Activated T-cell treated with anti-CD3 and anti-CD28 coated beads, Interleukin-2, amount 50 U/mL, for 1 hour (primary cell): Measurements from ENCODE around the gene KDM4B.
"Not testable (repeated sequence)": the region's sequence is repeated elsewhere in the genome, so short reads cannot be mapped to it uniquely, and the experiment has no call there.

Experiments used
- DNase-seq: peaks from one replicate; pipeline ENCODE4 v3.0.0-alpha.2; 2020

The KDM4B gene

DNA sequence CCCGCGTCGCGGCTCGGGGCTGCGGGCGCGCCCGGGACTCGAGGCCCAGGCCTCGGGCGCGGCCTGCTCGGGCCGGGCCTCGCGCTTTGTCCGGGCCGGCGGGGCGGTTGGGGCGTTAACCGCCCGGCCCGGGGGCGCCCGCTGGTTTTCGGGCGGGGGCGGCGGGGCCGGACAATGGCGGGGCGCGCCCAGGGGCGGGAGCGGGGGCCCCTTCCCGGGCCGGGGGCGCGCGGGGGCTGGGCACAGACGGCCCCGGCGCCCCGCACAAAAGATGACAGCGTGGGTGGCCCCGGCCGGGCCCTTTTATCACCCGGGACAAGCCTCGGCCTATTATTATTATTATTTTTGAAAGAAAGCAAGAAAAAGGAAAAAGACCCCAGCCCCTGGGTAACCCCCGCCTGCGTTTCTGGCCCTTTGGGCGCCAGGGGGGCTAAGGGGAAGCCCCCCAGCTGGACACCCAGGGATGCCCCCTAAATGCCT, 419 bp downstream of the KDM4B start:
- no peak for DNase-seq

DNA sequence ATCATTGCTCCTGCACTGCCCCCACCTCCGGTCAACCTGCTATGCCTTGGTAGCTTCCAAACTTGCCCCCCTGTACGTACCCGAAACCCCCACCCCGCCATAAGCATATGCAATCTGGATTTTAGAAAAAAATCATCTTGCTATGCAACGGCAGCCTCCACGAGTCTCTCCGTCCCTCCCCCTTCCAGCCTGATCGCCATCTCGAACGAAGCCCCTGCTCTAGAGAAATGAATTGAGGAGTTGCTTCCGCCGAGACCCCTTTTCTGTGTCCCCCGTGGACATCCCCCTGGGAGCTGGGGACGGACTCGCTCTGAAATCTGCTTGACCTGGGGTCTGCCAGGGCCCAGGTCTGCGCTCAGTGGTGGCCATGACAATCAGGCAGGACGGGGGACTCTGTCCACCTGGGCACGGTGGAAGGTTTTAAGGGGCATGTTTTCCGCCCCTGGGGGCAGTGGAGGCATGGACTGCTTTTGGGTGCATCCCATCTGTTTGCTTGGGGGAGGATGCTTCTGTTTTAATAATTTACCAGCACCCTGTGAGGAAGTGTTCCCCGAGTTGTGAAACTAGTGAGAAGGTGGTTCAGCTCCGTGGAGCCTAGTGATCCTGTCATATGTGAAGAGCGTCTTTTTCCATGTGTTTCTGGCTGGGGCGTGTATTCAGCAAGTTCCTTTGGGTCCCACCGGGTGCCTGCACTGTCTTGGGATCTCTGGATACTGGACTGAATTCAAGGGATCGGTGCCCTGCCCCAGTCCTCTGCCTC, 1.0 kb downstream of the KDM4B start:
- peak; percentile 28 for DNase-seq

DNA sequence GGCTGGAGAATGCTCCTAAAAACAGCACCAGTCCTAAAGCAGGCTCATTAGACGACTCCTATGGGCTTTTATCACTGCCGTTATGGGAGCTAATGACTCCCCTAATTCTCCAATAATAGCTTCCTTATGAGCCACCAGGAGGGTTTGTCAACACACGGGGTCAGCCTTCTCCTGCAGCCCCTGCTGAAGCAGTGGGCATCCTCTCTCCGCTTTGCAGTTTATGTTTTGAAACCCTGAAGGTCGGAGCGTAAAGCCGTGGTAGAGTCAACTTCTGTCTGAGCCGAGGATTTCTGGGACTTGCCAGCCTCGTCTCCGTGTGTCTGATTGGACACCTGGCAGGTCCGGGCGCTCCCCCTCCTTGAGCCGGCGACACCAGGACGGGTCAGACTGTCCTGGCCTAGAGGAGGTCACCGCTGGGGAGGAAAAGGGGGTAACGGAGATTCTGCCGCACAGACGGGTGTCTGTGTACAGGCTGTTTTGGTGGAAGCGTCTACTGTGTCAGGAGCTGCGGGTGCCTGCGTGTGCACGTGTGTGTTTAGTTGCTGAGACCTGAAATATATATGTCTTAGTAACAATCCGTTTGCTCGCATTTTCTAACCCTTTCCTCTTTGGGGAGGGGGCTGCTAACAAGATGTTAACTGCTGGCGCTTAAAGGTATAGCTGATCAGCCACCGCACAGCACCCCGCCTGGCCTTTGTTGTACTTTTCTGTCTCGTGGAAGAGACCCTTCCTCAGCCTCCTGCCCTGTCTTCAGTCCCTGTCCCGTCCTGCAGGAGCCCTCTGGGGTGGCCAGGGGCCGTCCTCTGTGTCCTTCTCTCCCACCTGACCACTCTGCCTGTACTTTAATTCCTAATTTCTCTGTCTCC, 1.9 kb downstream of the KDM4B start:
- DNase-seq = no peak

DNA sequence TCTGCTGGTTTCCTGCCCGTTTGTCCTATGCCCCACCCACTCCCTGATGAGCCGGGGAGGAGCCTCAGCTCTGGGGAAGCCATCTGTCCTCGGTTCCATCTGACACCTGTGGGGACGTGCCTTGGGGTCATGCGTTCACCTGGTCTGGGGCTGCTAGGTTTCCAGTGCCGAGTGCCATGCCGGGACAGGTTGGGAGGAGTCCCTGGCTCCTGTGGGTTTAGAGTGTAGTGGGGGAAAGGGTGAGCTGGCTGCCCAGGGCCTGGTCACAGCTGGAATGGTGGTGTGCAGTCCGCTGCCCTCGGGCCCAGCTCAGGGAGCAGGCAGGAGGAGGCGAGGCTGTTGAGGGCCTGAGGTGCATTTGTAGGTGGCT, 2.5 kb downstream of the KDM4B start:
- peak; percentile 30 for DNase-seq

DNA sequence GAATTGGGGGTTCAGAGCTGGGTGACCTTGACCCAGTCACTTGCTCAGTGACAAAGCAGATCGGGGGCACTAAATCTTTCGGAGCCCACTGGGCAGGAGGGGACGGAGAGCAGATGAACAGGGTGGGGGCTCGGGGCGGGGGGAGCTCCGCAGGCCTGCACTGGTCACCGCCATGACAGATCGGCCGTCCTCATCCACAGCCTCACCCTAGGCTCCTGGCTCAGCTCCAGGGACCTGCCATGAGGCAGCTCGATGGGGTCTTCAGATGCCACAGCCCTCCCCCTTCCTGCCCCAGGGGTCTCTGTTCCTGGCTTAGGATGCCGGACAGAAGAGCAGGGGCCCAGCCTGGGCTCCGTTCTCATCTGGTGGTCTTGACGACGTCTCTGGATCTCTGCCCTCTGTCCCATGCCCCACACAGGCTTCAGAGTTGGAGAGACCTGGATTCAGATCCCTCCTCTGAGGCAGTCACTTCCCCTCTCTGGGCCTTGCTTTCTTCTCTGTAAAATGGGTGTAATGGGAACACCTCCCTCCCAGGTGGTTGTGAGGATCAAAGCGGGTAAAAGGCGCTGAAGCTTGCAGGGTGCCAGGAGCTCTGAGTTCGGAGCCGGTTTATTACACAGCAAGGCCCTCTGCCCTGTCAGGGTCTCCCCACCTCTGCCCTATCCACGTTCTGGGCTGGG, 3.0 kb downstream of the KDM4B start:
- no peak for DNase-seq

DNA sequence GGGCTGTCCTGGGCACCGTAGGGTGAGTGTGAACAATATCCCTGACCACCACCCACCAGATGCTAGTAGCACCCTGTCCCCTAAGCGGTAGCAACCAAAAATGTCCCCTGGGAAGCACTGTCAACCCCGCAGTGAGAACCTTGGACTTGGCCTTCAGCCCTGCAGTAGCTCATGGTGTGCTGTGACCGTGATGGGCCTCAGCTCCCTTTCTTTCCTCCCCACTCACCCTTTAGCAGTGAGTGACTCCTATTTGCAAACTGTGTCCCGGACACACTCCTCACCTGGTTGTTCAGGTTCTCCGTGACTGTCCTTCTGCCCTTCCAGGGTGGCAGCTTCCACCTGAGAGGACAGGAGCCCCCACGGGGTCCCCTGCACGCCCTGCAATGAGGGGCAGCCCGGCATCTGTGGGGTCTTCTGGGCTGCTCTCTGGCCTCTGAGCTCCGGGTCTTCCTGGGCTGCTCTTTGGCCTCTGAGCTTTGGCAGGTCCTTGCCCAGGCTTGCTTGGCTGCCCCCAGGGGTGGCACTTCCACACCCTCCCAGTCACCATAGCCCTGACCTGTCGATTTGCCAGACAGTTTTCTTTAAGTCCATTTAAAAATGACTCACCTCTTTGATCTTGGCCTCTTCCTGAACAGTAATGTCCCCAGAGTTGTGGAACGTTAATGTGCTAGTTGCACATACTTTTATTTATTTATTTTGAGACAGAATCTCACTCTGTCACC, 3.8 kb downstream of the KDM4B start:
- DNase-seq = no peak

DNA sequence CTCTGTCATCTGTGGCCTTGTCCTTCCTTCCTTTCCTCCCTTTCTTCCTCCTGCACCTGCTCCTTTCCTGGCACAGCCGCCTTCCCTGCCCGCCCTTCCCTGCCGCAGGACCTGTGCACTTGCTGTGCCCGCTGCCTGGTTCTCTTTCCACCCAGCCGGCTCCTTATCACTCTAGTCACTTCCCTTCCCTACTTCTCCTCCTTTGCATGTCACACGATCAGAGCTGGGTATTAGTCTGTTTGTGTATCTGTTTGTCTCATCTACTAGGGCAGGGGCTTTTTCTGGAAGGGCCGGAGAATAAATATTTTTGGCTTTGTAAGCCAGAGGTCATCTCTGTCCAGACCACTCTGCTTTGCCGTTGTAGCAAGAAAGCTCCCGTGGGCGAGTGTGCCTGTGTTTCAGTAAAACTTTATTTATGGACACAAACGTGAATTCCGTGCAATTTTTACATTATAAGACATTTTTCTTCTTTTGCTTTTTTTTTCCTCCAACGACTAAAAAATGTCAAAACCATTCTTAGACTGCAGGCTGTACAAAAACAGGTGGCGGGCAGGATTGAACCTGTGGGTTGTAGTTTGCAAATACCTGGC, 6.1 kb downstream of the KDM4B start:
- no peak for DNase-seq

DNA sequence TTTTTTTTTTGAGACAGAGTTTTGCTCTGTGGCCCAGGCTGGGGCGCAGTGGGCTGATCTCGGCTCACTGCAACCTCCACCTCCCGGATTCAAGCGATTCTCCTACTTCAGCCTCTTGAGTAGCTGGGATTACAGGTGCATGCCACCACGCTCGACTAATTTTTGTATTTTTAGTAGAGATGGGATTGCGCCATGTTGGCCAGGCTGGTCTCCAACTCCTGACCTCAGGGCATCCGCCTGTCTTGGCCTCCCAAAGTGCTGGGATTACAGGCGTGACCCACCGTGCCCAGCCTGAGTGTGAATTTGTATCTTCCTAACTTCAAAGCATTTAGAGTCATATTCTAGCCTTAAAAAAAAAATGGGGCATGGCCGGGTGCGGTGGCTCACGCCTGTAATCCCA, 6.7 kb downstream of the KDM4B start:
- not testable (repeated sequence) for DNase-seq

DNA sequence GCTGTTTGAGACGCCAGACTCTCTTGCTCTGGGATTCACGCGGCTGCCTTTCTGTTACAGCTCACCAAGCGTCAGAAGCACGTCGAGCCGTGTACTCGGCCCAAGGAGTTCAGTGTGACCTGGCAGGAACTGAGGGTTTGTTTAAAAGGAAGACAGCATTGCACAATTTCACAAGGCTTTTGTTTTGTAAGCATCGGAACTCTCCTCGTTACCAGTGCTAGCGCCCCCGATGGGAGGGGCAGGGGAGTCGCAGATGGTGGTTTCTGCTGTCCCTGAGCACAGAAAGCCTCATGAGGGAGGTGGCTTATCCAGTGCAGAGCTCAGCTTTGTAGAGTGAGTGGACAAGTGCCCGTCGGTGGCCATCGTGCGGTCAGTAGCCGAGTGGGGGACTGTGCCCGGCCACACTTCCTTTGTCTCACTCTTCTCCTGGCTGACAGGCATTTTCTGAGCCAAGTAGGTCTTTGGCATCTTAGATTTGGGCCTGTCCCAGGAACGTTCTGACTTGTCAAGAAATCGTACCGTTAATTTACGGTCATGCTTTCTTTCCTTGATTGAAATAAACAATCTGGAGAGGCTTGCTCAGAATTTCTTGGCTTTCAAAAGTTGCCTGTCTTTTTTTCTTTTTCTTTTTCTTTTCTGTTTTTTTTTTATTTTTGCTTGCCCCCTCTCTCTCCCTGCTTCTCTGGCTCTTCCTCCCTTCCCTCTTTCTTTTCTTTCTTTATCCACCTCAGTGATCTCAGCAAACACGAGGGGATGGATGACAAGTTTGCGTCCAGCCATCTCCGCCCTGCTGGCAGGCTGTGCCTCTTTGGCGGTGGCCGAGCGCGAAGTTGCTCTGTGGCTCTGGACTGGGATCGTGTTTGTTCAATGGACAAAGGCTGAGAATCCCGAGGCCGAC, 7.7 kb downstream of the KDM4B start:
- DNase-seq = no peak

DNA sequence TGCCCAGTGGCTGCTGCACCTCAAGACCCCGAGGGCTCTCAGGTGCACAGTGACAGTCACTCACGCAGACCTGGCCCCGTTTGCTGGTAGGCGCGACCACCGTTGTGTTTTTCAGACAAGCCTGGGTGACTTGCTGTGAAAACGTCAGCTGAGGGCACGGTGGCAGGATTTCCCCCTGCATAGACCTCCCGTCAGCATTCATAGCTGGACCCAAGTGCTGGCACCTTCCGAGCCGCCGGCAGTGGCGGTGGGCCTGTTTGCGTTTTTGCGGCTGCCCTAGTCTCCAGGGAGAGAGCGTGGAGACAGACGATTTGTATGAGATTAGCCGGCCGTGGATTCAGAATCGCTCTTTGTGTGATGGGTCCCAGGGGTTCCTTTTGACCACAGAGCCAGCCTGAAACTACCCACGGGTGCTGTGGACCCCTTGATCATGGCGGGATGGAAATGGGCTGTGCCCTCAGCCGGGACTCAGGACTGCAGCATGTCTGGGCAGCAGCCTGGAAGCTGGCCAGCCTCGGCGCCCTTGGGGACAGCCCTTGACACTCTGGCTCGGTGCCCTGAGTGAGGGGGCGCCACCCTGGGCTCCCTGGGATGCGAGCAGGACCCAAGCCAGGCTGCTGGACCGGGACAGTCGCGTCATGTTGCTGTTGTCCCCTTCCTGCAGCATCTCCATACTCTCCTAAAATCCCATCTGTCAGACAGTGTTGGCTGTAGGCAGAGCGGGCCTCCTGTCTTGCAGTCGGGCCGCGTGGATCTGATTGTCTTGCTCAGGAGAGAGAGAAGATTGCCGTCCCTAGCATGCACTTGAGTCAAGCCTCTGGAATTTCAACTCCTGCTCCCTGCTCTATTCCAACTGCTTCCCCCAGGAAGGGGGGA, 8.6 kb downstream of the KDM4B start:
- no peak for DNase-seq

DNA sequence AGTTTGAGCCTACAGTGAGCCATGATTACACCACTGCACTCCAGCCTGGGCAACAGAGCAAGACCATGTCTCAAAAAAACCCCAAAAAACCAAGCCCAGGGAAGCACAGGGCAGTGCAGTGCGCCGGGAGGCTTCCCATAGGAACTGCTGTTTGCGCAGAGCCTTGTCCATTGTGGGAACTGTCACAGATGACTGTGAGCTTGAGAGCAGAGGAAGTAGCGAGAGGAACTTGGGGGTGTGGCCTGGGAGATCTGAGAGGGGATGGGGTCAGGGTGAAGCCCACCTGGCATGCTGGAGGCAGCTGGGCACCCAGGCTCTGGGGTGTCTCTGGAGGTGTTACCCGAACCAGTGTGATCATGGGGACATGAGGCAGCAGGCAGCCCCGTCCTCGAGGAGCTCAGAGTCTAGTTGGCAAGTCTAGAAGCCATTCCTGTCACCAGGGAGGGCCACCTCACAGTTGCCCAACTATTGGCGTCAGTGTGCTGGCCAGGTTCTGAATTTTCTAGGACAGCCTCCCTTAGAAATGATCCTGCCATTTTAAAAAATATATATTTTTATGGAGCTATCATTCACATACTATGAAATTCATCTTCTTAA, 10.4 kb downstream of the KDM4B start:
- DNase-seq = no peak

DNA sequence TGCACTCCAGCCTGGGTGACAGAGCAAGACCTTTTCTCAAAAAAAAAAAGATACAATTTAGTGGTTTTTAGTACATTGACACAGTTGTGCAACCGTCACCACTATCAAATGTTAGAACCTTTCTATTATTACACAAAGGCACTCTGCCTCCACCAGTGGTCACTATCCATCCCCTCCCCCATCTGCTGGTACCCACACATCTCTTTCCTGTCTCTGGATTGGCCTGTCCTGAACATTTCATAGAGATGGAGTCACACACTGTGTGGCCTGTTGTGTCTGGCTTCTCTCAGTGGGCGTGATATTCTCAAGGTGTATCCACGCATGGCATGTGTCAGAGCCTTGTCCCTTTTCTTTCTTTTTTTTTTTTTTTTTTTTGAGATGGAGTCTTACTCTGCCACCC, 11.2 kb downstream of the KDM4B start:
- no peak for DNase-seq

DNA sequence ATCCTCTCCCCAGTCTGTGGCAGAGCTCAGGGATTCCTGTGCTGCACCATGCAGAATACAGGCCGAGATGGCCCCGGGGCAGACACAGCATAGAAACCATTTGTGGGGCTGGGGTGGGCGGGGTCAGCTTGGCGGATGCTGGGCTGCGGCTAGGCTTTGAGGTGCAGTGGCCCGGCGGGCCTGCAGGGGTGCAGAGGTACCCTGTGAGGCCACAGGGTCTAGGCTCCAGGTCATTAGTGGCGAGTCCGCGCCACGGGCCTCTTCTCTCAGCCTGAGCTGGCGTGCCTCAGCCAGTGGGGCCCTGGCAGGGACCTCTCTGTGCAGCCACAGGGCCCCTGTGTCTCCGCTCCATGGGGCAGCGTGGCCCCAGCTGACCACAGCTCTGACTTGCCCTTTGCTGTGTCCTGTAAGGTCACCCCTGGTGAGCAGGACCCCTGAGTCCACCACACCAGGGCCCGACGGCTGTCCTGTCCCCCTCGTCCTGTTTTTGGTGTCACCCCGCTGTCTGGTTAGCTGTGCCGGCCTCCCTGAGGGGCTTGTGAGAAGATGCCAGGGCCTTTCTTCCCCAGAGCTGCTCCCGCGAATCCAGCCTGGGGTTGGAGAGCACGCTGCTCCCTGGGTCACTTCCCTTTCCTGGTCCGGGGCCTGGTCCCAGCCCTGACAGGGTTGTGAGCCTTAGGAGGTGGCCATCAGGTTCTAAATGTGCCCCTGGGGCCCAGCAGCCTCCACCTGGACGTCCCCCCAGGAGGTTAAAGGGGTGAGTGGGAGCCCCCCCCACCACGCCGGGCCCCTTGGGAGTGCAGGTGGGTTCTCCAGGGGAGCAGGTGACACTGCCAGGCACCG, 12.1 kb downstream of the KDM4B start:
- DNase-seq = no peak

DNA sequence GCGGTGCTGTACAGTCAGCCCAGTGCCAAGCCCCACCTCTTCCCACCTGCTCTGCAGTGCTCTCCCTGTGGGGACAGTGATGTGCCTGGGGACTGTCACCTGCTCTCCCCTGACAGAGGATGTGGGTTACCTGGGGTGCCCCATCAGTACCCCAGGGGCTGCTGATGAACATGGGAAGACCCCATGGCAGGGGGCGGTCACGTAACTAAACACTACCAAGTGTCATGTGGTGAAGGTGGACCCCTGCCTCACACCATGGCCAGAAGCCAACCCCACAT, 12.7 kb downstream of the KDM4B start:
- DNase-seq = no peak

DNA sequence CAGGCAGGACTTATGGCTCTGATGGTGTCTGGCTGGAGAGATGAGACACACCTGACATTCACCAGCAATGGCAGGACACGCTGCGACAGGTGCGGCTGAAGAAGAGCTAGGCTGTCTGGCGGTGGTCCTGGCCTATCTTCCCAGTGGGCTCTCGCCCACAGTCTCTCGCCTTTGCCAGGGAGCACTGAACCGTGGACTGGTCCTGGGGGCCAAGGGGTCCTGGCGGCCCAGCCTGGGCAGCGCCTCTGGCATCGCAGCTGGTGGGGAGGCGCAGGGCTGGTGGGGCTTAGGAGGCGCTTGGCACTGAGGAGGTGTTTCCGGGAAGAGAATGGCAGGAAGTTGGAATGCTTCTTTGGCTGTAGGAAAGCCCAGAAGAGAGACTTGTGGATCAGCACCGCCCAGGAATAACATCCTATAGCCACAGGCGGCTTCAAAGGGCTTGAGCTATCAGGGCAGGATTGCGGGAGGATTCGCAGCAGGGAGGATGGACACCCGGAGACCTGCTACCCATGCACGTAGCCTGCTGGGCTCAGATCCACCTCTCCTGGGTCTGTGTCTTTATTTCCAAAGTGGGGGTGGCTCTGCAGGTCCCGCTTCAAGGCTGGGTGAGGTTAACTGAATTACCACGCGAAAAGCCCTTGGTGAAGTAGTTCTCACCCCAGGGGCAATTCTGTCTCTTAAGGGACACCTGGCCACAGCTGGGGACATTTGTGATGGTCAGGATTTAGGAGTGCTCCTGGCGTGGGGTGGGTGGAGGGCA, 14.6 kb downstream of the KDM4B start:
- DNase-seq = no peak

DNA sequence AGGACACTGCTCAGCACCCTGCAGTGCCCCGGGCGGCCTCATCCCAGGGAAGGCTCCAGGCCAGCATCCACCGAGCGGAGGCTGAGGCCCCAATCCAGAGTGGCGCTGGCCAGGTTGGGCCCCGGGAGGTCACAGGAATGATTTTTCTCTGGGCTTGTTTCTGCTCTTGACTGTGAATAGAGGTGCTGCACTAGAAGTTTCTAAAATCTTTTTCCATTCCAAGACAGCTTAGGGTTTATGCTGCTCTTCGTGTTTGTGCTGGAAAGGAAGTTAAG, 15.1 kb downstream of the KDM4B start:
- DNase-seq = no peak

DNA sequence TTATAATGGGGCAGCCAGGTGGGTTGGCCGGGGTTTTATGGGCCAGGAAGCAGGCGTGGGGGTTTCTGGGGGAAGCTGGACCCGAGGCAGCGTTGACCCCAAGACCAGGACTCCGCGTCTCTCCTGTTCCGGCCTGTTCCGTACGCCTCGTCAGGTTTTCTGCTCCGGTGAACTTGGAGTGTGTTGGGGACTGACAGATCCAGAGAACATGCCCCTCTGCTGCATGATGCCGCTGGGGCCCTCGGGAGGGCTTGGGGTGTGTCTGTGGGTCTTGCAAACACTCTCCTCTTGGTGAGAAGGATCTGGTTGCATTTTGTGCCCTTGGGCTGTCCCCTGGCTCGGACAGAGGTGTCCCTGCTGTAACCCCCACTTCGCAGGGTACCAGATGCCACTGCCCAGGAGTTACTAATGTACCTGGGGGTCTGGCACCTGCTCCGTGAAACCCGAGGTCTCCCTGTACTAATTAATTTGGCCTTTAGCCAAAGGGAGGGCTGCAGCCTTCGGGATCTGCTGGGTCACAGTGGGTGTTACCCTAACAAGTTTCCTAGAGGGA, 15.6 kb downstream of the KDM4B start:
- DNase-seq = no peak

DNA sequence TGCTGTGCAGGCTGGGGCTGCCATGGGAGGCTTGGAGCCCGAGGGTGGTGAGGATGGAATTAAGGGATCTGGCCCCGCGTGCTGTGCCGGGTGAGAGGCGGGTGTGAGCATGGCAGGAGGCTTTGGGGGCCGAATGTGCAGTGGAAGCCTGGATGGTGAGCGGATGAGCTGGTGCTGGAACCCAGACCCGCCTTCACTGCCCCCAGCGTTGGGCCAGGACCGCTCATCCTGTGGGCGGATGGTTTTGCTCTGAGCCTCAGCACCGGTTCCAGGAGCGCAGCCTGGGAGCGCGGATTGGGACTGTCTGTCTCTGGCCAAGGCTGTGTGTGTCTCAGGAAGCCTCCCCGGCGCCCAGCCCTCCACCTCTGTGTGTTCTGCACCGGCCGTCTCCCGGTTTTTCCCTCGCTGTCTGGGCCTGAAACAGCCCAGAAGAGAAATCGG, 16.7 kb downstream of the KDM4B start:
- DNase-seq = no peak
